Progenitor cell of endocrine pancreas (in vitro differentiated cells): Measurements from ENCODE around the gene MYH9. TPM values are rescaled to one million over a fixed set of nuclear protein-coding genes. Genes with fewer than 3 reads are reported as not detected.

Experiments
- DNase-seq: peaks from one replicate; pipeline ENCODE4 v3.0.0; 2021; ENCODE audit warnings: low spot score; ENCODE audit not compliant: unreplicated experiment
- H3K27ac Mint-ChIP-seq: 2 replicates; pipeline ENCODE4 v1.8.0; 2021; ENCODE audit warnings: mild to moderate bottlenecking, moderate library complexity, mixed read lengths
- H3K27me3 Mint-ChIP-seq: 2 replicates; pipeline ENCODE4 v1.8.0; 2021; ENCODE audit warnings: mixed read lengths
- H3K36me3 Mint-ChIP-seq: 2 replicates; pipeline ENCODE4 v1.8.0; 2022; ENCODE audit warnings: mixed read lengths; ENCODE audit not compliant: insufficient read depth
- H3K4me1 Mint-ChIP-seq: 2 replicates; pipeline ENCODE4 v1.8.0; 2021; ENCODE audit warnings: low read depth, mixed read lengths
- H3K4me3 Mint-ChIP-seq: 2 replicates; pipeline ENCODE4 v1.8.0; 2021; ENCODE audit warnings: low read depth, mild to moderate bottlenecking, moderate library complexity, mixed read lengths
- H3K9me3 Mint-ChIP-seq: 2 replicates; pipeline ENCODE4 v1.8.0; 2021; ENCODE audit warnings: low read depth, mixed read lengths
- total RNA-seq: library from RNA; stranded (reverse); gene quantifications from 2 replicates; pipeline ENCODE4 v1.2.1, GENCODE V29; 2021
- TF ChIP-seq, protein P1 (sequence below): fragments of 200-600 bp; sonication (generic); IDR thresholded peaks from one replicate; pipeline ENCODE4 v1.5.0; 2021; ENCODE audit warnings: antibody characterized with exemption, mild to moderate bottlenecking; ENCODE audit not compliant: unreplicated experiment

The MYH9 gene
- total RNA-seq, 1 donor from 2014 or later = 299 TPM

DNA sequence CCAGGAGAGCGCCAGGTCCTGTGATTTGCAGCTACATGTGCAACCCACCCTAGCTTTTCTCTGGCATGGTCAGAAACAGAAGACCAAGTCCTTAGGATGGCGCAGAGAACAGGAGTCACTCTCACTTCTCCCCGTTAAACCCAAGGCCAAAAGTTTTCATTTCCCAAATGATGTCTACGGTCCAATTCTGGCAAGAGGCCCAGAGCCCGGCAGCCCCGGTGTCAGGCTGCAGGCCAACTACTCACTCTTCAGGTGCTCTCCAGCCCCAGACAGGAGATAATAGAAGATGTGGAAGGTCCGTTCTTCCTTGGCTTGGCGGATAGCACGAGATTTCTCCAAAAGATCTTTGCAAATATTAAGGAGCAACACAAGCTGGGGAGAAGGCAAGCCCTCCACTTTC is 67.2 kb downstream of the MYH9 start:
- Mint-ChIP-seq H3K4me1 (no peaks in the 10 kb centered on the region), H3K4me3 (no peak overlapping the region), H3K27me3 (no peaks in the 10 kb centered on the region), H3K36me3 (peaks cover 16% of the 10 kb centered on the region), H3K9me3 (no peaks in the 10 kb centered on the region), H3K27ac (peak overlapping the region; percentile 67)
- DNase-seq = no peak
- TF ChIP-seq, protein P1, sequence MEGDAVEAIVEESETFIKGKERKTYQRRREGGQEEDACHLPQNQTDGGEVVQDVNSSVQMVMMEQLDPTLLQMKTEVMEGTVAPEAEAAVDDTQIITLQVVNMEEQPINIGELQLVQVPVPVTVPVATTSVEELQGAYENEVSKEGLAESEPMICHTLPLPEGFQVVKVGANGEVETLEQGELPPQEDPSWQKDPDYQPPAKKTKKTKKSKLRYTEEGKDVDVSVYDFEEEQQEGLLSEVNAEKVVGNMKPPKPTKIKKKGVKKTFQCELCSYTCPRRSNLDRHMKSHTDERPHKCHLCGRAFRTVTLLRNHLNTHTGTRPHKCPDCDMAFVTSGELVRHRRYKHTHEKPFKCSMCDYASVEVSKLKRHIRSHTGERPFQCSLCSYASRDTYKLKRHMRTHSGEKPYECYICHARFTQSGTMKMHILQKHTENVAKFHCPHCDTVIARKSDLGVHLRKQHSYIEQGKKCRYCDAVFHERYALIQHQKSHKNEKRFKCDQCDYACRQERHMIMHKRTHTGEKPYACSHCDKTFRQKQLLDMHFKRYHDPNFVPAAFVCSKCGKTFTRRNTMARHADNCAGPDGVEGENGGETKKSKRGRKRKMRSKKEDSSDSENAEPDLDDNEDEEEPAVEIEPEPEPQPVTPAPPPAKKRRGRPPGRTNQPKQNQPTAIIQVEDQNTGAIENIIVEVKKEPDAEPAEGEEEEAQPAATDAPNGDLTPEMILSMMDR = no peak

- Mint-ChIP-seq H3K4me3 (no peak overlapping the region), H3K36me3 (peaks cover 18% of the 10 kb centered on the region), H3K9me3 (no peaks in the 10 kb centered on the region), H3K27me3 (no peaks in the 10 kb centered on the region), H3K27ac (peak overlapping the region; percentile 82), H3K4me1 (no peaks in the 10 kb centered on the region)
- TF ChIP-seq, protein P1 = no peak
- no peak for DNase-seq
These were observed 67.9 kb downstream of the MYH9 start for GRCh38 chr22:36319595-36320497.

DNA sequence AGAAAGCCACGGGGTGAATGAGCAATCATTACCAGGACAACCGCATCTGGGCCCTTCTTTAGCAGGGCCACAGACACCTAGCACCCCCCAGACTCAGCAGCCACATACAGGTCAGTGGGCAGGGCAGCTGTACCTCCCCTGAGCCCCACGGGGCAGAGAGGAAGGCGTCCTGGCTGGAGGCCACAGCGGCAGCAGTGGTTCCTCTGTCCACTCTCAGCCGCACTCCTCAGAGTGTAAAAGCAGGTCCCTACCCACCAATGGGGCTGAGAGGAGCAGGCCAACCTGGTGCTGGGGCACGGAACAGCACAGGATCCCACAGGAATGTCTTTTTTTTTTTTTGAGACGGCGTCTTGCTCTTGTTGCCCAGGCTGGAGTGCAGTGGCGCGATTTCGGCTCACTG is 69.3 kb downstream of the MYH9 start:
- H3K27ac Mint-ChIP-seq = peak overlapping the region; percentile 56
- peaks cover 19% of the 10 kb centered on the region for H3K36me3 Mint-ChIP-seq
- no peaks in the 10 kb centered on the region for H3K4me1 Mint-ChIP-seq
- TF ChIP-seq, protein P1 = no peak
- H3K4me3 Mint-ChIP-seq = no peak overlapping the region
- no peaks in the 10 kb centered on the region for H3K27me3 Mint-ChIP-seq
- DNase-seq = no peak
- no peaks in the 10 kb centered on the region for H3K9me3 Mint-ChIP-seq

DNA sequence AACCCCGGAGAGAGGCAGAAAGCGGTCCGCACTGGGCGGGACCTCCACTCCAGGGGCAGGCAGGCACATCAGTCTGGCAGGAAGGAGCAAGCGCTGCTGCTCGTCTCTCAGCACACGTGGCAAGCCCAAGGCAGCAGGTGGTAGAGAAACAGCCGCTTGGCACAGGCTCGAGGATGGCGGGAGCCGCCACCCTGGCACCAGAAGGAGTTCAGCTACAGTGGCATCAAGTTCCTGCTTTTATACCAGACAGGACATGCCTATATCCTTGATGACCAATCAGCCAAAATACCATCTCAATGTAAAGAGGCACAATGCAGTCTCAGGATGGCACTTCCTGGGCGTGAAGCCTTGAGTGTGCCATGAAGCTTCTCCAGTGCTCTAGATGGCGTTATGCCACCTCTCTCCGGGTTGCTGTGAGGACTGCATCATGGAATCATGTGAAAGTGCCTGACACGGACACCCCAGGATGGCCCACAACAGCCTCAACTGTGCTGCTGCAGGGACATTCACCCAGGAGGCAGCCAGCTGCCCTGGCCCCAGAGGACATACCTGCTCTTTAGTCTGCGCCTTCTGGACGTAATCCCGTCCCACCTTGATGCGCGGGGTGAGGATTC is 70.0 kb downstream of the MYH9 start:
- TF ChIP-seq, protein P1 = no peak
- H3K27ac Mint-ChIP-seq = peak overlapping the region; percentile 56
- H3K36me3 Mint-ChIP-seq = peaks cover 19% of the 10 kb centered on the region
- no peaks in the 10 kb centered on the region for H3K4me1 Mint-ChIP-seq
- H3K27me3 Mint-ChIP-seq = no peaks in the 10 kb centered on the region
- no peaks in the 10 kb centered on the region for H3K9me3 Mint-ChIP-seq
- no peak overlapping the region for H3K4me3 Mint-ChIP-seq
- DNase-seq = no peak

- Mint-ChIP-seq H3K4me3 (no peak overlapping the region), H3K36me3 (peaks cover 22% of the 10 kb centered on the region), H3K27ac (no peak overlapping the region), H3K9me3 (no peaks in the 10 kb centered on the region), H3K4me1 (no peaks in the 10 kb centered on the region), H3K27me3 (no peaks in the 10 kb centered on the region)
- TF ChIP-seq, protein P1 = no peak
- DNase-seq = no peak
These were observed 71.3 kb downstream of the MYH9 start for GRCh38 chr22:36316419-36316818.
